ENCODE results near the gene FADS1. TPM values are rescaled to one million over a fixed set of nuclear protein-coding genes. Genes with fewer than 3 reads are reported as not detected.

The FADS1 gene
- total RNA-seq, 4 donors from 2014 or later, result 2.2 to 13.8 (median 3.7) TPM

- H3K9me3 ChIP-seq, result no peaks in the 10 kb centered on the region
- H3K4me1 ChIP-seq, result peaks cover 3 to 42% (median 21%) of the 10 kb centered on the region in 4 donors
- DNase-seq, result no peak
- TF ChIP-seq EP300 (IDR thresholded peaks at IDR 0.05; ENCODE audit: low read depth), result no peak
- TF ChIP-seq POLR2A (IDR thresholded peaks at IDR 0.05), result no peak
- TF ChIP-seq POLR2AphosphoS5 (IDR thresholded peaks at IDR 0.05), result no peak
- no peak for TF ChIP-seq CTCF (IDR thresholded peaks at IDR 0.05)
- WGBS, 2 donors (ENCODE audit: low coverage in 1 of 2), result 2% methylated on average over 16 of the region's 16 CpGs; no CpG with 5 or more reads in 1 of the 2 donors
- no peaks in the 10 kb centered on the region for H3K36me3 ChIP-seq
- H3K4me3 ChIP-seq, result peak overlapping the region; percentile 30 to 48 (median 38)
- H3K27ac ChIP-seq, result peak overlapping the region; percentile 72 to 82 (median 75)
- H3K27me3 ChIP-seq, result peaks cover 33% of the 10 kb centered on the region
- in situ Hi-C loops (cut with MboI; ENCODE audit: low pct_ligation_motif_present in 1 of 4, low pct_unique_long_range_greater_than_20kb in 1 of 4, low sequenced_read_pairs in 3 of 4) (no loop called here), intact Hi-C loops (cut with DNase I; ENCODE audit: low total_unique reads) (no loop called here)
These were observed 11.5 kb upstream of the FADS1 start for GRCh38 chr11:61828379-61828628.

- Histone ChIP-seq H3K27me3 (peaks cover 33% of the 10 kb centered on the region), H3K36me3 (no peaks in the 10 kb centered on the region), H3K9me3 (no peaks in the 10 kb centered on the region), H3K27ac (peak within 1 kb of the TSS; percentile 72 to 82 (median 75)), H3K4me3 (peak within 1 kb of the TSS; percentile 30 to 48 (median 38)), H3K4me1 (peaks cover 3 to 42% (median 21%) of the 10 kb centered on the region in 4 donors)
- intact Hi-C loops (cut with DNase I; ENCODE audit: low total_unique reads), result no loop called here
- peak; percentile 35 for TF ChIP-seq POLR2A (IDR thresholded peaks at IDR 0.05)
- TF ChIP-seq POLR2AphosphoS5 (IDR thresholded peaks at IDR 0.05), result peak in 2 of 3 donors; percentile 29 to 53
- no peak for TF ChIP-seq EP300 (IDR thresholded peaks at IDR 0.05; ENCODE audit: low read depth)
- 2 to 5% methylated on average over 13 to 59 of the region's 83 CpGs for WGBS, 2 donors (ENCODE audit: low coverage in 1 of 2)
- in situ Hi-C loops (cut with MboI; ENCODE audit: low pct_ligation_motif_present in 1 of 4, low pct_unique_long_range_greater_than_20kb in 1 of 4, low sequenced_read_pairs in 3 of 4), result no loop called here
- peak; percentile 63 for DNase-seq
These were observed 11.0 kb upstream of the FADS1 start, which contains the start of gene FADS2 for GRCh38 chr11:61827571-61828378. Gene FADS2 (plus strand): TSS chr11:61828300. CDS start chr11:61828391, 91 bp downstream.

GRCh38 chr11:61826930-61827570, 10.2 kb upstream of the FADS1 start:
- H3K4me3 ChIP-seq, result peak overlapping the region; percentile 30 to 48 (median 38)
- 16 to 38% methylated on average over 6 to 23 of the region's 23 CpGs for WGBS, 2 donors (ENCODE audit: low coverage in 1 of 2)

DNA sequence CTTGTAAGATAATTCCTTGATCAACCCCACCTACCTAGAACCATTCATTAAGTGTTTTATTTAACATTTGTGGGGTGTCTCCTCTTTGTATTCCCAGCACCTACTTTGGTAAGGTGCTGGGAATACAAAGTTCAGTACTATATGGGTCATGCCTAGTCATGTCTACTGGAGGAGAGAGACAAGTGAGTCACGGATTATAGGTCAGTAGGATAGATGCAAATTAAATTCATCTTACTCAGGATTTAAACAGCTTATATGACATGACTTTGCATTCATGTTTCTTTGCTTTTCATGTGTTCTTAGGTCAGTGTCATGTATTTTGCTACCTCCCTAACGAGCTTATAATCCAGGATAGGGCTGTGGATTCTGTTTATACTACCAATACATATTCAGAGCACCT, 3.4 kb upstream of the FADS1 start:
- TF ChIP-seq CTCF (IDR thresholded peaks at IDR 0.05), result no peak
- no peak for TF ChIP-seq POLR2A (IDR thresholded peaks at IDR 0.05)
- TF ChIP-seq POLR2AphosphoS5 (IDR thresholded peaks at IDR 0.05), result no peak
- no peak for TF ChIP-seq EP300 (IDR thresholded peaks at IDR 0.05; ENCODE audit: low read depth)
- intact Hi-C loops (cut with DNase I; ENCODE audit: low total_unique reads) (no loop called here), in situ Hi-C loops (cut with MboI; ENCODE audit: low pct_ligation_motif_present in 1 of 4, low pct_unique_long_range_greater_than_20kb in 1 of 4, low sequenced_read_pairs in 3 of 4) (no loop called here)
- Histone ChIP-seq H3K4me1 (peaks cover 0 to 22% (median 17%) of the 10 kb centered on the region in 4 donors), H3K9me3 (no peaks in the 10 kb centered on the region), H3K27ac (no peak overlapping the region), H3K27me3 (peaks cover 28% of the 10 kb centered on the region), H3K36me3 (no peaks in the 10 kb centered on the region), H3K4me3 (no peak overlapping the region)
- 34 to 45% methylated on average over 2 of the region's 2 CpGs for WGBS, 2 donors (ENCODE audit: low coverage in 1 of 2)
- DNase-seq, result no peak

More at GRCh38 chr11:61826930-61827570, 10.2 kb upstream of the FADS1 start:
- no peaks in the 10 kb centered on the region for H3K9me3 ChIP-seq
- no peaks in the 10 kb centered on the region for H3K36me3 ChIP-seq
- no peak for TF ChIP-seq POLR2A (IDR thresholded peaks at IDR 0.05)
- no peak for TF ChIP-seq CTCF (IDR thresholded peaks at IDR 0.05)
- no peak for TF ChIP-seq POLR2AphosphoS5 (IDR thresholded peaks at IDR 0.05)
- in situ Hi-C loops (cut with MboI; ENCODE audit: low pct_ligation_motif_present in 1 of 4, low pct_unique_long_range_greater_than_20kb in 1 of 4, low sequenced_read_pairs in 3 of 4), result no loop called here
- intact Hi-C loops (cut with DNase I; ENCODE audit: low total_unique reads), result no loop called here
- DNase-seq, result no peak
- H3K27me3 ChIP-seq, result peaks cover 33% of the 10 kb centered on the region
- peaks cover 3 to 42% (median 21%) of the 10 kb centered on the region in 4 donors for H3K4me1 ChIP-seq
- H3K27ac ChIP-seq, result peak overlapping the region; percentile 72 to 82 (median 75)
